Endothelial cell of umbilical vein (primary cell): Measurements from ENCODE around the gene PLEKHG2. TPM values are rescaled to one million over a fixed set of nuclear protein-coding genes. Genes with fewer than 3 reads are reported as not detected.

Experiments
- BruUV-seq: library from RNA; stranded (reverse); fragments of 400-500 nt; replicated peaks from 2 replicates; lab custom pipeline; 2021; lab: Mats Ljungman, UMichigan
- CTCF ChIA-PET: fragments of 300-600, 350-600 bp; sonication (Branson Sonifier 250); formaldehyde crosslinking; loops from one replicate; lab custom pipeline; 2021; ENCODE audit warnings: antibody characterized with exemption, inconsistent platforms; lab: Charles Lee
- POLR2A ChIA-PET: fragments of 300-600, 350-600 bp; sonication (Branson Sonifier 250); formaldehyde crosslinking; loops from one replicate; lab custom pipeline; 2021; ENCODE audit warnings: antibody characterized with exemption, inconsistent platforms; lab: Charles Lee
- DNase-seq: peaks from one replicate; pipeline ENCODE4 v3.0.0-alpha.2; 2011; ENCODE audit warnings: low read depth, low spot score
- FAIRE-seq: peaks from 2 replicates; lab custom pipeline; 2011; peaks lifted over from hg19 to GRCh38; lab: Jason Lieb, UNC
- H2AFZ ChIP-seq: 2 replicates; pipeline ENCODE4 v1.6.0; 2012; ENCODE audit warnings: low read depth, low read length, control low read depth, inconsistent platforms
- H3K27ac ChIP-seq: 2 replicates; pipeline ENCODE4 v1.5.1; 2011; ENCODE audit warnings: low read depth, mild to moderate bottlenecking, control low read depth, low read length, moderate library complexity; ENCODE audit not compliant: insufficient read depth
- H3K27me3 ChIP-seq, 2 experiments: 2 replicates each; pipeline versions ENCODE4 v1.6.0 to v1.6.1; 2011; ENCODE audit warnings: low read length in 2 of 2, mixed read lengths in 1 of 2; ENCODE audit not compliant: control insufficient read depth in 2 of 2, insufficient read depth in 2 of 2
- H3K36me3 ChIP-seq, 2 experiments: 2 replicates in 1 of 2; 3 replicates in 1 of 2; pipeline ENCODE4 v1.5.1; 2011; ENCODE audit warnings: low read length in 2 of 2, mild to moderate bottlenecking in 1 of 2, moderate library complexity in 1 of 2; ENCODE audit not compliant: control insufficient read depth in 2 of 2, insufficient read depth in 2 of 2; ENCODE audit errors: extremely low read depth in 1 of 2
- H3K4me1 ChIP-seq: 3 replicates; pipeline ENCODE4 v1.5.1; 2011; ENCODE audit warnings: mild to moderate bottlenecking, low read length; ENCODE audit not compliant: control insufficient read depth, insufficient read depth; ENCODE audit errors: extremely low read depth
- H3K4me2 ChIP-seq: 2 replicates; pipeline ENCODE4 v1.6.1; 2011; ENCODE audit warnings: low read length, control low read depth, mixed read lengths; ENCODE audit not compliant: insufficient read depth
- H3K4me3 ChIP-seq, 3 experiments: fragments of 200-600 bp in 1 of 3; sonication (generic), shearing (Covaris generic) in 1 of 3; replicated peaks in 1 of 3; 2 replicates each; pipeline ENCODE4 v1.5.1; 2011 to 2016; ENCODE audit warnings: control low read depth in 3 of 3, low read length in 3 of 3, mild to moderate bottlenecking in 2 of 3, inconsistent platforms in 1 of 3, low read depth in 1 of 3, moderate library complexity in 1 of 3; ENCODE audit not compliant: insufficient read depth in 1 of 3
- H3K79me2 ChIP-seq: 2 replicates; pipeline ENCODE4 v1.6.0; 2012; ENCODE audit warnings: low read length, inconsistent platforms; ENCODE audit not compliant: control insufficient read depth, insufficient read depth
- H3K9ac ChIP-seq: replicated peaks from 2 replicates; pipeline ENCODE3; 2011; ENCODE audit warnings: low read length, control low read depth; ENCODE audit not compliant: insufficient read depth; ENCODE audit errors: extremely low read depth
- H3K9me1 ChIP-seq: replicated peaks from 3 replicates; pipeline ENCODE4 v1.6.0; 2011; ENCODE audit warnings: mild to moderate bottlenecking, low read length; ENCODE audit not compliant: control insufficient read depth, insufficient read depth; ENCODE audit errors: extremely low read depth
- H3K9me3 ChIP-seq: replicated peaks from 2 replicates; pipeline ENCODE4 v1.5.1; 2012; ENCODE audit warnings: low read length, inconsistent platforms; ENCODE audit not compliant: control insufficient read depth, insufficient read depth
- H4K20me1 ChIP-seq: replicated peaks from 2 replicates; pipeline ENCODE3; 2011; ENCODE audit warnings: mild to moderate bottlenecking, low read length; ENCODE audit not compliant: control insufficient read depth, insufficient read depth; ENCODE audit errors: extremely low read depth
- CTCF ChIP-seq, 2 donors: IDR thresholded peaks; 1 replicate in 1 of 2; 2 replicates in 1 of 2; pipeline ENCODE4 v1.5.1; 2011; ENCODE audit warnings: low read length in 2 of 2, mild to moderate bottlenecking in 2 of 2, moderate library complexity in 2 of 2, control low read depth in 1 of 2, inconsistent platforms in 1 of 2, low read depth in 1 of 2; ENCODE audit not compliant: insufficient read depth in 1 of 2; ENCODE audit errors: extremely low read depth in 1 of 2
- EZH2 ChIP-seq: IDR thresholded peaks from 2 replicates; pipeline ENCODE4 v1.6.1; 2012; ENCODE audit warnings: borderline replicate concordance, low read depth, mild to moderate bottlenecking, moderate library complexity, low read length, inconsistent platforms; ENCODE audit not compliant: severe bottlenecking
- FOS ChIP-seq: IDR thresholded peaks from 2 replicates; pipeline ENCODE4 v1.6.1; 2011; ENCODE audit warnings: mild to moderate bottlenecking, low read length, moderate library complexity, borderline replicate concordance; ENCODE audit not compliant: insufficient read depth
- GATA2 ChIP-seq: IDR thresholded peaks from 2 replicates; pipeline ENCODE4 v1.7.0; 2011; ENCODE audit warnings: low read depth, mild to moderate bottlenecking, moderate library complexity, mixed read lengths, low read length; ENCODE audit not compliant: insufficient read length, insufficient read depth
- JUN ChIP-seq: IDR thresholded peaks from 2 replicates; pipeline ENCODE4 v1.6.1; 2011; ENCODE audit warnings: borderline replicate concordance, low read depth; ENCODE audit not compliant: insufficient read length, insufficient read depth
- MAX ChIP-seq: IDR thresholded peaks from 2 replicates; pipeline ENCODE4 v1.6.1; 2011; ENCODE audit not compliant: insufficient read depth, insufficient read length
- MYC ChIP-seq: IDR thresholded peaks from one replicate; pipeline ENCODE4 v1.6.1; 2011; ENCODE audit warnings: mild to moderate bottlenecking, low read depth, low read length
- POLR2A ChIP-seq: IDR thresholded peaks from 2 replicates; pipeline ENCODE4 v1.6.1; 2012; ENCODE audit warnings: low read depth, mild to moderate bottlenecking, control low read depth, low read length
- POLR2AphosphoS5 ChIP-seq: IDR thresholded peaks from 2 replicates; pipeline ENCODE4 v1.6.1; 2012; ENCODE audit warnings: low read depth, mild to moderate bottlenecking, control low read depth, low read length, moderate library complexity; ENCODE audit not compliant: insufficient read depth
- dilution Hi-C: fragments of 300-500 bp; cut with MboI; formaldehyde crosslinking; loops from one replicate; pipeline ENCODE4 v1.15.0; 2019; ENCODE audit warnings: low sequenced_read_pairs; ENCODE audit not compliant: extremely low pct_ligation_motif_present
- intact Hi-C: fragments of 100-400 bp; cut with micrococcal nuclease; formaldehyde crosslinking; loops from one replicate; pipeline ENCODE4 v1.10.0; 2022
- polyA plus RNA-seq, 4 experiments: library from polyadenylated mRNA; depleted of rRNA in 3 of 4; stranded (reverse) in 3 of 4; unstranded in 1 of 4; fragments of >200 nt; gene quantifications; 2 replicates each; pipeline versions ENCODE4 v1.2.1 to v1.2.3, GENCODE V29; 2011 to 2012; ENCODE audit warnings: missing spikeins in 1 of 4
- total RNA-seq: library from RNA; stranded (reverse); gene quantifications from 2 replicates; pipeline ENCODE4 v1.2.3, GENCODE V29; 2021

The PLEKHG2 gene
- total and polyA plus RNA-seq, 2 donors (not counting 3 experiments of a cell fraction or from before 2014, with no cell fraction given) = 44.7 to 74.1 TPM

- H3K27me3 ChIP-seq = no peaks in the 10 kb centered on the region
- BruUV-seq = no TSS peak
These were observed 25.9 kb downstream of the PLEKHG2 start for GRCh38 chr19:39438270-39438934.

More at GRCh38 chr19:39438270-39438934, 25.9 kb downstream of the PLEKHG2 start:
- ChIA-PET CTCF (interaction anchor here (0.9 to 1.6 kb wide), 3 partner anchors 36 to 94 kb away, joined by 3 to 6 read pairs (median 4); partner anchors contain the start of gene EID2B), POLR2A (no interaction called here)
- no peaks in the 10 kb centered on the region for H3K9me3 ChIP-seq
- FAIRE-seq (no peak), DNase-seq (no peak)
- intact Hi-C loops = no loop called here
- H3K4me1 ChIP-seq = peaks cover 21% of the 10 kb centered on the region
- no peak for TF ChIP-seq MAX
- TF ChIP-seq GATA2 = no peak
- TF ChIP-seq EZH2 = no peak
- TF ChIP-seq CTCF (IDR thresholded peaks at IDR 0.05; ENCODE audit: extremely low read depth in 1 of 2, insufficient read depth in 1 of 2, low read depth in 1 of 2, low read length in 2 of 2) = no peak
- no peak for TF ChIP-seq POLR2A
- TF ChIP-seq FOS = no peak
- TF ChIP-seq JUN = no peak
- TF ChIP-seq POLR2AphosphoS5 = no peak
- TF ChIP-seq MYC = no peak
- H3K4me2 ChIP-seq = no peak overlapping the region
- dilution Hi-C loops = no loop called here
- no peaks in the 10 kb centered on the region for H4K20me1 ChIP-seq
- H3K4me3 ChIP-seq = no peak overlapping the region
- peaks cover 23% of the 10 kb centered on the region for H3K79me2 ChIP-seq
- H3K9me1 ChIP-seq = no peaks in the 10 kb centered on the region
- H3K9ac ChIP-seq = no peak overlapping the region
- no peak overlapping the region for H2AFZ ChIP-seq
- no peak overlapping the region for H3K27ac ChIP-seq
- H3K36me3 ChIP-seq = peaks cover 5 to 11% of the 10 kb centered on the region in 2 experiments
